ENCODE results near the gene SLIRP. TPM values are rescaled to one million over a fixed set of nuclear protein-coding genes. Genes with fewer than 3 reads are reported as not detected.

The SLIRP gene
- total RNA-seq: 147 and 234 TPM in 2 replicates

GRCh38 chr14:77707724-77708408 is at the start of gene SLIRP, which contains the start of gene ALKBH1:
Gene SLIRP (plus strand): TSS chr14:77708103. CDS start chr14:77708112, 9 bp downstream.
Gene ALKBH1 (minus strand): TSS chr14:77708023. CDS start chr14:77708004, 19 bp downstream.

GRCh38 chr14:77760381-77761204 is 52.7 kb downstream of the SLIRP start, which contains the start of gene SNW1:
Gene SNW1 (minus strand): TSS chr14:77761156. CDS start chr14:77761127, 29 bp downstream.

Other genes starting within 250 kb of the SLIRP start
- under 0.01 and 0.11 TPM in 2 replicates for gene ISM2, start 209.3 kb upstream of the SLIRP start, total RNA-seq
- 59.3 and 60.2 TPM in 2 replicates for gene SPTLC2, start 91.5 kb upstream of the SLIRP start, total RNA-seq
- gene ALKBH1, start 80 bp upstream of the SLIRP start, total RNA-seq: 8.4 and 12.5 TPM in 2 replicates
- gene SNW1, start 53.1 kb downstream of the SLIRP start, total RNA-seq: 54.9 and 61.2 TPM in 2 replicates
- gene ADCK1, start 92.0 kb downstream of the SLIRP start, total RNA-seq: 5.9 and 6.2 TPM in 2 replicates